Loucy (cell line): ENCODE data around the gene ETFRF1.

Experiments
- H2AFZ ChIP-seq: fragments of 200-600 bp; sonication (generic); 2 replicates; pipeline ENCODE4 v1.6.0; 2016; ENCODE audit warnings: antibody characterized with exemption, mild to moderate bottlenecking, low read length, moderate library complexity
- H3F3A ChIP-seq: fragments of 200-600 bp; 2 replicates; pipeline ENCODE4 v1.6.0; 2016; ENCODE audit warnings: antibody characterized with exemption, low read depth, mild to moderate bottlenecking
- H3K27me3 ChIP-seq: fragments of 200-600 bp; sonication (generic); 2 replicates; pipeline ENCODE4 v1.6.1; 2014; ENCODE audit warnings: low read length, mild to moderate bottlenecking; ENCODE audit not compliant: insufficient read depth, poor library complexity, severe bottlenecking
- H3K36me3 ChIP-seq: fragments of 200-600 bp; sonication (generic); 2 replicates; pipeline ENCODE4 v1.6.1; 2016; ENCODE audit warnings: low read length; ENCODE audit not compliant: insufficient read depth
- H3K4me1 ChIP-seq: fragments of 200-600 bp; sonication (generic); 2 replicates; pipeline ENCODE4 v1.5.1; 2014; ENCODE audit warnings: low read length, mild to moderate bottlenecking; ENCODE audit not compliant: insufficient read depth, poor library complexity, severe bottlenecking
- H3K4me2 ChIP-seq: fragments of 200-600 bp; sonication (generic); 2 replicates; pipeline ENCODE4 v1.6.0; 2014; ENCODE audit warnings: antibody characterized with exemption, low read length, low read depth, mild to moderate bottlenecking; ENCODE audit not compliant: poor library complexity, severe bottlenecking
- H3K4me3 ChIP-seq: fragments of 200-600 bp; sonication (generic); 2 replicates; pipeline ENCODE4 v1.5.1; 2014; ENCODE audit warnings: low read length, mild to moderate bottlenecking, mixed read lengths; ENCODE audit not compliant: poor library complexity, severe bottlenecking
- H3K79me2 ChIP-seq: fragments of 200-600 bp; sonication (generic); 2 replicates; pipeline ENCODE4 v1.6.1; 2014; ENCODE audit warnings: low read length; ENCODE audit not compliant: insufficient read depth
- H3K9ac ChIP-seq: fragments of 200-600 bp; sonication (generic); 2 replicates; pipeline ENCODE4 v1.6.0; 2014; ENCODE audit warnings: mild to moderate bottlenecking, low read depth, low read length, moderate library complexity; ENCODE audit not compliant: poor library complexity, severe bottlenecking
- H3K9me2 ChIP-seq: fragments of 200-600 bp; sonication (generic); replicated peaks from 2 replicates; pipeline ENCODE4 v1.6.1; 2016; ENCODE audit warnings: low read depth, low read length, mixed read lengths
- H3K9me3 ChIP-seq: fragments of 200-600 bp; sonication (generic); 2 replicates; pipeline ENCODE4 v1.6.1; 2014; ENCODE audit warnings: mild to moderate bottlenecking, antibody characterized with exemption, low read length, low read depth; ENCODE audit not compliant: insufficient read depth
- H4K20me1 ChIP-seq: fragments of 200-600 bp; sonication (generic); 2 replicates; pipeline ENCODE4 v1.6.0; 2014; ENCODE audit warnings: antibody characterized with exemption, low read length, mild to moderate bottlenecking; ENCODE audit not compliant: insufficient read depth, poor library complexity, severe bottlenecking
- EZH2phosphoT487 ChIP-seq: fragments of 200-600 bp; IDR thresholded peaks from 2 replicates; pipeline ENCODE4 v1.6.1; 2018; ENCODE audit warnings: antibody characterized with exemption, mild to moderate bottlenecking, moderate library complexity, borderline replicate concordance
- TF ChIP-seq, protein P1 (sequence below): fragments of 200-600 bp; sonication (generic); conservative IDR thresholded peaks from 2 replicates; pipeline ENCODE4 v1.5.1; 2014; ENCODE audit warnings: mild to moderate bottlenecking, antibody characterized with exemption, low read length

The ETFRF1 gene

DNA sequence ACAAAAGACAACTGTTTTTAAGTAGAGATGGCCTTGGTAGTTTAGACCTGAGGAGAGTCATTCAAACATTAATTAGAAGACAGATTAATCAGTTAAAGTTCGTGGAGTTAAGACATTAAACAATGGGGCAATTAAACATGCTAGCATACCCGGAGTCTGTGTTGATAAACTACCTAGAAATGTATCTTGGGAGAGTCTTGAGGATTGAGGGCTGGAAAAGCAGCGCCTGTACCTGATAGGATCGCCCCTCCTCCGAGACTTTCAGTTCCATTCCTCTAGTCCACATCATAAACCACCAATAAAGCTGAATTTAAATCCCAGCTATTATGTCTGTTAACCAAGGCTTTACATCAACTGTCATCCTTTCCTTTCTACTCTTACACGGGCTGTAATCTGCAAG is 56.7 kb downstream of the ETFRF1 start:
- peak overlapping the region; percentile 99 for H3K4me3 ChIP-seq
- peaks cover 33% of the 10 kb centered on the region for H4K20me1 ChIP-seq
- H3K27me3 ChIP-seq = no peaks in the 10 kb centered on the region
- peak overlapping the region; percentile 83 for H3K4me2 ChIP-seq
- H3F3A ChIP-seq = no peaks in the 10 kb centered on the region
- H3K9me3 ChIP-seq = no peaks in the 10 kb centered on the region
- peak overlapping the region; percentile 90 for H2AFZ ChIP-seq
- peak overlapping the region; percentile 68 for H3K9ac ChIP-seq
- TF ChIP-seq, protein P1, sequence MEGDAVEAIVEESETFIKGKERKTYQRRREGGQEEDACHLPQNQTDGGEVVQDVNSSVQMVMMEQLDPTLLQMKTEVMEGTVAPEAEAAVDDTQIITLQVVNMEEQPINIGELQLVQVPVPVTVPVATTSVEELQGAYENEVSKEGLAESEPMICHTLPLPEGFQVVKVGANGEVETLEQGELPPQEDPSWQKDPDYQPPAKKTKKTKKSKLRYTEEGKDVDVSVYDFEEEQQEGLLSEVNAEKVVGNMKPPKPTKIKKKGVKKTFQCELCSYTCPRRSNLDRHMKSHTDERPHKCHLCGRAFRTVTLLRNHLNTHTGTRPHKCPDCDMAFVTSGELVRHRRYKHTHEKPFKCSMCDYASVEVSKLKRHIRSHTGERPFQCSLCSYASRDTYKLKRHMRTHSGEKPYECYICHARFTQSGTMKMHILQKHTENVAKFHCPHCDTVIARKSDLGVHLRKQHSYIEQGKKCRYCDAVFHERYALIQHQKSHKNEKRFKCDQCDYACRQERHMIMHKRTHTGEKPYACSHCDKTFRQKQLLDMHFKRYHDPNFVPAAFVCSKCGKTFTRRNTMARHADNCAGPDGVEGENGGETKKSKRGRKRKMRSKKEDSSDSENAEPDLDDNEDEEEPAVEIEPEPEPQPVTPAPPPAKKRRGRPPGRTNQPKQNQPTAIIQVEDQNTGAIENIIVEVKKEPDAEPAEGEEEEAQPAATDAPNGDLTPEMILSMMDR = no peak
- no peak for TF ChIP-seq EZH2phosphoT487
- H3K4me1 ChIP-seq = peaks cover 28% of the 10 kb centered on the region
- peaks cover 34% of the 10 kb centered on the region for H3K79me2 ChIP-seq
- H3K36me3 ChIP-seq = no peaks in the 10 kb centered on the region
- H3K9me2 ChIP-seq = no peaks in the 10 kb centered on the region

DNA sequence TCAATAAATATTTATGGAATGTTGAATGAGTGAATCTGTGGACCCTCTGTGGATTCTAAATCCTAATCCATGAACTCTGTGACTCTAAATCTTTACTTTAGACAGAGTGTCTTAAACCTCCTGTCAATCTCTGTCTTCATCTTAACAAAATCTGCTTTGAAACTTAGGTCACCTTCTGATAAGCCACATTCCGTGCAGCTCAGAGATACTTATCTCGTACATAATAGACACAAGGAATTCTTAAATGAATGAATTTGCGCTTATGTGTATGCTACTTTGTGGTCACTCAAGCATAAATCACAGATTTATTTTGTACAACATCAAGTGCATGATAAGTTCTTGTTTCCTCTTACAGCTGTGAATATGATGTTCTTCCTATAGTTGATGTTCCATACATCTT is 57.9 kb downstream of the ETFRF1 start:
- H3K9me3 ChIP-seq = no peaks in the 10 kb centered on the region
- H3K27me3 ChIP-seq = no peaks in the 10 kb centered on the region
- H3K4me2 ChIP-seq = no peak overlapping the region
- H2AFZ ChIP-seq = no peak overlapping the region
- H3K4me1 ChIP-seq = peaks cover 21% of the 10 kb centered on the region
- no peaks in the 10 kb centered on the region for H3K36me3 ChIP-seq
- no peaks in the 10 kb centered on the region for H3K9me2 ChIP-seq
- H3K79me2 ChIP-seq = peaks cover 23% of the 10 kb centered on the region
- no peak overlapping the region for H3K9ac ChIP-seq
- peaks cover 23% of the 10 kb centered on the region for H4K20me1 ChIP-seq
- H3K4me3 ChIP-seq = no peak overlapping the region
- TF ChIP-seq EZH2phosphoT487 = no peak
- TF ChIP-seq, protein P1 = no peak
- H3F3A ChIP-seq = no peaks in the 10 kb centered on the region

DNA sequence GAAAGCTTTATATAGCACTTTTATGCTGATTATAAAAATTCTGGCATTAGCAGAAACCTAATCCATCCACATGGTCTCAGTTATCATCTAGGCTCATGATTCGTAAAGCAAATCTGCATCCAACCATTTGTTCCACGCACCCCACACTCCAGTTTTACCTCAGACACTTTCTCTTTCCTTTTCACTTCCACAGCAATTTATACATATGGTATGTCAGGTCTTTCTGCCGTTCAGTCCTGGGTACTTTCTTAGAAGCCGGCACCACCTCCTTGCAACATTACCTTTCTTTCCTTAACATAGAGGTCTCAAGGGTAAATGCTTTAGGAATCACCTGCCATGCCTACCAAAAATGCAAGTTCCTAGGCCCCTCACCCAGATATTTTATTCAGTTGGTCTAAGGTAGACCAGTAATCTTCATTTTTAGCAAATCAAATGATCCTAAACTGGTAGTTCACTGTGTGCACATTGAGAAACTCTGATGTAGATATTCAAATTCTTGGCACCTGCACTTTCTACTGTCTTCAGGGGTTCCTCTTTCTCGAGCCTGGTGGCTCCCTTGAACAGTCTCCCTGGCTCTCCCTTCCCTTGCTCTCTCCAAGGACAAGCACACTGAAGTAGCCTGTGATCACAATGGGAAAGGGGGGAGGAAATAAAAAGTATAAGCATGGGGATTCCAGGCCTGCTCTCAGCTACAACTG is 58.5 kb downstream of the ETFRF1 start:
- Histone ChIP-seq H3K4me1 (peaks cover 15% of the 10 kb centered on the region), H3K4me3 (no peak overlapping the region), H3K9ac (no peak overlapping the region), H3F3A (no peaks in the 10 kb centered on the region), H3K4me2 (no peak overlapping the region), H3K27me3 (no peaks in the 10 kb centered on the region), H3K36me3 (no peaks in the 10 kb centered on the region), H4K20me1 (peaks cover 17% of the 10 kb centered on the region), H3K9me3 (no peaks in the 10 kb centered on the region), H3K79me2 (peaks cover 18% of the 10 kb centered on the region), H3K9me2 (no peaks in the 10 kb centered on the region), H2AFZ (no peak overlapping the region)
- no peak for TF ChIP-seq EZH2phosphoT487
